Measurements from ENCODE around the gene PTPRM. TPM values are rescaled to one million over a fixed set of nuclear protein-coding genes. Genes with fewer than 3 reads are reported as not detected.

PTPRM gene
- total RNA-seq, 1 experiment from 2014 or later: 1.6 TPM

DNA sequence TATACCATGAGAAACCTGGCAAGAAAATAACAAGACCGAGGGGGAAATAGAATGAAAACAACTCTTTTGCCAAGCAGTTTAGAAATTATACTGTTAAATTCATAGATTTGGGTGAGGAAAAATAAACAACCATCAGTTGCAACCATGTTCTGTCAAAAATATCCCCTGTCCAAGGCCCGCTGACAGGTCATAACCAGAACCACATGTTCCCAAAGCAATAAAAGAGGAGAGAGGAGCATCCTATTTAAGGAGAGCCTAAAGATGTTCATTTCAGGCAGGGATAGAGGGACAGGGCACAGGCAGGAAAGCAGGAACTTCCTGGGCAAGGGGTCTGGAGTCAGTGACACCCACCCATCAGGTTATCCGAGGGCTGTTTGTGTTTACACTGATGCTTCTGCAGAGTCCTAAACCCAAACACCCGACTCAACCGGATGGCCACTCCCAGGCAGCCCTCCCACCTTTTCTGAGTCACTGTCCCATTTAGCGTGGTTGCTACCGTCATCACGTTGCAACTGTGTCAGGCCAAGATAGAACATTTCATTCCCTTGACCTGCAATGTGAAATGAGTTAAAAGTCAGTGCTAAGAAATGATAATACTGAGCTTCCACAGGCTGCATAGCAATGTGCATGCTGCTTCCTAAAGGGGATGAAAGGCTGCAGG lies 573.9 kb downstream of the PTPRM start:
- ChIA-PET POLR2A (no interaction called here), CTCF (no interaction called here)
- H3K27me3 ChIP-seq (ENCODE audit: control insufficient read depth, insufficient read depth, low read length): no peaks in the 10 kb centered on the region
- no peak for DNase-seq (ENCODE audit: low read depth, low spot score)
- H3K9me3 ChIP-seq (ENCODE audit: control insufficient read depth, insufficient read depth, low read depth, low read length): no peaks in the 10 kb centered on the region
- H3K4me3 ChIP-seq (ENCODE audit: low read depth in 2 of 2, low read length in 2 of 2): no peak overlapping the region
- TF ChIP-seq POLR2AphosphoS5 (IDR thresholded peaks at IDR 0.05; ENCODE audit: low read depth, low read length): no peak
- no peak for TF ChIP-seq TCF7L2 (IDR thresholded peaks at IDR 0.05; ENCODE audit: low read depth, low read length)
- TF ChIP-seq, protein P1, sequence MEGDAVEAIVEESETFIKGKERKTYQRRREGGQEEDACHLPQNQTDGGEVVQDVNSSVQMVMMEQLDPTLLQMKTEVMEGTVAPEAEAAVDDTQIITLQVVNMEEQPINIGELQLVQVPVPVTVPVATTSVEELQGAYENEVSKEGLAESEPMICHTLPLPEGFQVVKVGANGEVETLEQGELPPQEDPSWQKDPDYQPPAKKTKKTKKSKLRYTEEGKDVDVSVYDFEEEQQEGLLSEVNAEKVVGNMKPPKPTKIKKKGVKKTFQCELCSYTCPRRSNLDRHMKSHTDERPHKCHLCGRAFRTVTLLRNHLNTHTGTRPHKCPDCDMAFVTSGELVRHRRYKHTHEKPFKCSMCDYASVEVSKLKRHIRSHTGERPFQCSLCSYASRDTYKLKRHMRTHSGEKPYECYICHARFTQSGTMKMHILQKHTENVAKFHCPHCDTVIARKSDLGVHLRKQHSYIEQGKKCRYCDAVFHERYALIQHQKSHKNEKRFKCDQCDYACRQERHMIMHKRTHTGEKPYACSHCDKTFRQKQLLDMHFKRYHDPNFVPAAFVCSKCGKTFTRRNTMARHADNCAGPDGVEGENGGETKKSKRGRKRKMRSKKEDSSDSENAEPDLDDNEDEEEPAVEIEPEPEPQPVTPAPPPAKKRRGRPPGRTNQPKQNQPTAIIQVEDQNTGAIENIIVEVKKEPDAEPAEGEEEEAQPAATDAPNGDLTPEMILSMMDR (IDR thresholded peaks at IDR 0.05): no peak
- TF ChIP-seq, protein P2, sequence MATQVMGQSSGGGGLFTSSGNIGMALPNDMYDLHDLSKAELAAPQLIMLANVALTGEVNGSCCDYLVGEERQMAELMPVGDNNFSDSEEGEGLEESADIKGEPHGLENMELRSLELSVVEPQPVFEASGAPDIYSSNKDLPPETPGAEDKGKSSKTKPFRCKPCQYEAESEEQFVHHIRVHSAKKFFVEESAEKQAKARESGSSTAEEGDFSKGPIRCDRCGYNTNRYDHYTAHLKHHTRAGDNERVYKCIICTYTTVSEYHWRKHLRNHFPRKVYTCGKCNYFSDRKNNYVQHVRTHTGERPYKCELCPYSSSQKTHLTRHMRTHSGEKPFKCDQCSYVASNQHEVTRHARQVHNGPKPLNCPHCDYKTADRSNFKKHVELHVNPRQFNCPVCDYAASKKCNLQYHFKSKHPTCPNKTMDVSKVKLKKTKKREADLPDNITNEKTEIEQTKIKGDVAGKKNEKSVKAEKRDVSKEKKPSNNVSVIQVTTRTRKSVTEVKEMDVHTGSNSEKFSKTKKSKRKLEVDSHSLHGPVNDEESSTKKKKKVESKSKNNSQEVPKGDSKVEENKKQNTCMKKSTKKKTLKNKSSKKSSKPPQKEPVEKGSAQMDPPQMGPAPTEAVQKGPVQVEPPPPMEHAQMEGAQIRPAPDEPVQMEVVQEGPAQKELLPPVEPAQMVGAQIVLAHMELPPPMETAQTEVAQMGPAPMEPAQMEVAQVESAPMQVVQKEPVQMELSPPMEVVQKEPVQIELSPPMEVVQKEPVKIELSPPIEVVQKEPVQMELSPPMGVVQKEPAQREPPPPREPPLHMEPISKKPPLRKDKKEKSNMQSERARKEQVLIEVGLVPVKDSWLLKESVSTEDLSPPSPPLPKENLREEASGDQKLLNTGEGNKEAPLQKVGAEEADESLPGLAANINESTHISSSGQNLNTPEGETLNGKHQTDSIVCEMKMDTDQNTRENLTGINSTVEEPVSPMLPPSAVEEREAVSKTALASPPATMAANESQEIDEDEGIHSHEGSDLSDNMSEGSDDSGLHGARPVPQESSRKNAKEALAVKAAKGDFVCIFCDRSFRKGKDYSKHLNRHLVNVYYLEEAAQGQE (IDR thresholded peaks at IDR 0.05; ENCODE audit: insufficient read depth in 1 of 2, low read depth in 2 of 2, low read length in 1 of 2): no peak
- no peak for TF ChIP-seq SIN3A (IDR thresholded peaks at IDR 0.05; ENCODE audit: borderline replicate concordance, insufficient read depth, low read depth, low read length)
- intact Hi-C loops (cut with micrococcal nuclease; ENCODE audit: unreplicated experiment): no loop called here
- BruUV-seq (replicated peaks): no TSS peak
- H3K36me3 ChIP-seq (ENCODE audit: control insufficient read depth, insufficient read depth, low read length): no peaks in the 10 kb centered on the region
- in situ Hi-C loops (cut with HindIII; ENCODE audit: low pct_unique_long_range_greater_than_20kb, low sequenced_read_pairs): no loop called here
- ATAC-seq: no peak
- no peaks in the 10 kb centered on the region for H3K4me1 ChIP-seq (ENCODE audit: control insufficient read depth, insufficient read depth, low read length)
- no peak overlapping the region for H3K27ac ChIP-seq (ENCODE audit: low read length)

DNA sequence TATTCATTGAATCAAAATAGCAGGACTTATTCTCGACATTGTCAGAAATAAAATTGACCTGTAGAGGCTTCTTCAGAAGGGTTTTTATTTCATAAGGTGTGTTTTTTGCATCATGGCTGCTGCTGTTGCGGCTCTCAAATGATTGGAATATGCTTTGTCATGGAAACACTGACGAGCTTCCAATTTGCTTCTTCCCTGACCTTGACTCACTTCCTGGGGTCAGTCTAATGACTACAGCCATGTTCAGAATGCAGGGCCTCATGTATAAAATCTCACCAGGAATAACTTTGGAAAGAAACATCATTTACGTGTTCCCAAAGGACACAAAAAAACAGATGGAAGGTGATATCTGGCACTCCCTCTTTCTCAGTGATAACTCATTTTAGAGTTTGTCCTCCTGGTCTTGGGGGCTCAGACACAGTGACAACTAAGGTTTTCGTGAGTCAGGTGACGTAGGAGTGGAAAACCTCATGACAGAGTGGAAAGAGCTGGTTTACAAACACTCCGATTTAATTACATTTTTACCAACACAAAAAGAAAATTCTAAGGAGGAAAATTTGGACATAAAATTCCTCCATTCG lies 575.1 kb downstream of the PTPRM start:
- Histone ChIP-seq H3K27ac (ENCODE audit: low read length) (no peak overlapping the region), H3K36me3 (ENCODE audit: control insufficient read depth, insufficient read depth, low read length) (no peaks in the 10 kb centered on the region), H3K4me3 (ENCODE audit: low read depth in 2 of 2, low read length in 2 of 2) (no peak overlapping the region), H3K9me3 (ENCODE audit: control insufficient read depth, insufficient read depth, low read depth, low read length) (no peaks in the 10 kb centered on the region), H3K27me3 (ENCODE audit: control insufficient read depth, insufficient read depth, low read length) (no peaks in the 10 kb centered on the region), H3K4me1 (ENCODE audit: control insufficient read depth, insufficient read depth, low read length) (no peaks in the 10 kb centered on the region)
- in situ Hi-C loops (cut with HindIII; ENCODE audit: low pct_unique_long_range_greater_than_20kb, low sequenced_read_pairs) (no loop called here), intact Hi-C loops (cut with micrococcal nuclease; ENCODE audit: unreplicated experiment) (no loop called here)
- no TSS peak for BruUV-seq (replicated peaks)
- ChIA-PET POLR2A (no interaction called here), CTCF (no interaction called here)
- no peak for ATAC-seq
- TF ChIP-seq, protein P1 (IDR thresholded peaks at IDR 0.05): no peak
- TF ChIP-seq SIN3A (IDR thresholded peaks at IDR 0.05; ENCODE audit: borderline replicate concordance, insufficient read depth, low read depth, low read length): no peak
- TF ChIP-seq POLR2AphosphoS5 (IDR thresholded peaks at IDR 0.05; ENCODE audit: low read depth, low read length): no peak
- TF ChIP-seq TCF7L2 (IDR thresholded peaks at IDR 0.05; ENCODE audit: low read depth, low read length): no peak
- TF ChIP-seq, protein P2 (IDR thresholded peaks at IDR 0.05; ENCODE audit: insufficient read depth in 1 of 2, low read depth in 2 of 2, low read length in 1 of 2): no peak
- DNase-seq (ENCODE audit: low read depth, low spot score): no peak

All from Panc1 (cell line).